ENCODE data around the gene POT1. TPM values are rescaled to one million over a fixed set of nuclear protein-coding genes. Genes with fewer than 3 reads are reported as not detected.

POT1 gene
- total and polyA plus RNA-seq, 2 of the 13 experiments (the other 11 are each of a cell fraction or from before 2014, with no cell fraction given) = 21.7 to 23.4 TPM

DNA sequence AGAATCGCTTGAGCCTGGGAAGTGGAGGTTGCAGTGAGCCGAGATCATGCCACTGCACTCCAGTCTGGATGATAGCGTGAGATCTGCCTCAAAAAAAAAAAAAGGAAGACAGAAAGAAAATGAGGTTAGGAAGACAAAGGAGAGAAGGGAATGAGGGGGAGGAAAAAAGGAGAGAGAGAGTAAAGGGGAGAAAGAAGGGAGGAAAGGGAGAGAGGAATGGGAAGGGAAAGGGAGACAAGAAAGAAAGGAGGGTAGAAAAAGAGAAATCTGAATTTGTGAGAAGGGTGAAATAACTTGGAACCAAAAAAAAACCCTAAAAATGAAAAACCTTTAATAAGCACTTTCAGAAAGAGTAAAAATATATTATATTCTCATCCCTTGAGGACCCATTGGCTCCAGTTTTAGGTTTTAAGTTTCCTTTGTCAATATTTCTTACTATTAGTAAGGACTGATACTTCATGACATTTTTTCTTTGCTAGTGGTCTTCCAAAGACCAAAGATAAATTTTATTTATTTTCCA is 54.9 kb downstream of the POT1 start:
- ATAC-seq = no peak
- intact Hi-C loops (cut with micrococcal nuclease; ENCODE audit: unreplicated experiment) = no loop called here
- POLR2A ChIA-PET = no interaction called here

More for the DNA sequence above, 54.9 kb downstream of the POT1 start:
- 97% methylated on average over 3 of the region's 3 CpGs for WGBS (ENCODE audit: low lambda C conversion rate)
- DNase-seq (ENCODE audit: low spot score) (no peak), FAIRE-seq (no peak)
- no peaks in the 10 kb centered on the region for H3K79me2 ChIP-seq (ENCODE audit: insufficient read depth, low read length)
- H3K9me3 ChIP-seq (ENCODE audit: low read length) = no peaks in the 10 kb centered on the region
- in situ Hi-C loops (cut with HindIII; ENCODE audit: extremely low pct_ligation_motif_present, low pct_unique_long_range_greater_than_20kb) = no loop called here
- H3K4me2 ChIP-seq (ENCODE audit: low read depth, low read length) = no peak overlapping the region
- H3K27me3 ChIP-seq (ENCODE audit: control insufficient read depth in 1 of 2, insufficient read depth in 2 of 2, low read length in 2 of 2) = no peaks in the 10 kb centered on the region
- no peak overlapping the region for H3K27ac ChIP-seq (ENCODE audit: extremely low read length, insufficient read depth, low read length)
- no peak overlapping the region for H3K4me3 ChIP-seq (replicated peaks in 1 of 3; ENCODE audit: insufficient read depth in 1 of 3, low read depth in 2 of 3, low read length in 3 of 3)
- no peak overlapping the region for H3K9ac ChIP-seq (ENCODE audit: insufficient read depth, low read depth, low read length)
- no peak overlapping the region for H2AFZ ChIP-seq (ENCODE audit: low read length)
- no TSS peak for BruUV-seq (replicated peaks)
- no peaks in the 10 kb centered on the region for H4K20me1 ChIP-seq (ENCODE audit: insufficient read depth, low read length)
- no peaks in the 10 kb centered on the region for H3K4me1 ChIP-seq (ENCODE audit: insufficient read depth, low read length)
- TF ChIP-seq HNRNPK (IDR thresholded peaks at IDR 0.05; ENCODE audit: low read depth, low read length, poor library complexity, severe bottlenecking) = peak; percentile 85
- no peak for TF ChIP-seq GLI4 (CRISPR knock-in tag; IDR thresholded peaks at IDR 0.05; ENCODE audit: borderline replicate concordance)
- TF ChIP-seq, protein P1, sequence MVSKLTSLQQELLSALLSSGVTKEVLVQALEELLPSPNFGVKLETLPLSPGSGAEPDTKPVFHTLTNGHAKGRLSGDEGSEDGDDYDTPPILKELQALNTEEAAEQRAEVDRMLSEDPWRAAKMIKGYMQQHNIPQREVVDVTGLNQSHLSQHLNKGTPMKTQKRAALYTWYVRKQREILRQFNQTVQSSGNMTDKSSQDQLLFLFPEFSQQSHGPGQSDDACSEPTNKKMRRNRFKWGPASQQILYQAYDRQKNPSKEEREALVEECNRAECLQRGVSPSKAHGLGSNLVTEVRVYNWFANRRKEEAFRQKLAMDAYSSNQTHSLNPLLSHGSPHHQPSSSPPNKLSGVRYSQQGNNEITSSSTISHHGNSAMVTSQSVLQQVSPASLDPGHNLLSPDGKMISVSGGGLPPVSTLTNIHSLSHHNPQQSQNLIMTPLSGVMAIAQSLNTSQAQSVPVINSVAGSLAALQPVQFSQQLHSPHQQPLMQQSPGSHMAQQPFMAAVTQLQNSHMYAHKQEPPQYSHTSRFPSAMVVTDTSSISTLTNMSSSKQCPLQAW (CRISPR knock-in tag; IDR thresholded peaks at IDR 0.05) = no peak
- TF ChIP-seq, protein P2, sequence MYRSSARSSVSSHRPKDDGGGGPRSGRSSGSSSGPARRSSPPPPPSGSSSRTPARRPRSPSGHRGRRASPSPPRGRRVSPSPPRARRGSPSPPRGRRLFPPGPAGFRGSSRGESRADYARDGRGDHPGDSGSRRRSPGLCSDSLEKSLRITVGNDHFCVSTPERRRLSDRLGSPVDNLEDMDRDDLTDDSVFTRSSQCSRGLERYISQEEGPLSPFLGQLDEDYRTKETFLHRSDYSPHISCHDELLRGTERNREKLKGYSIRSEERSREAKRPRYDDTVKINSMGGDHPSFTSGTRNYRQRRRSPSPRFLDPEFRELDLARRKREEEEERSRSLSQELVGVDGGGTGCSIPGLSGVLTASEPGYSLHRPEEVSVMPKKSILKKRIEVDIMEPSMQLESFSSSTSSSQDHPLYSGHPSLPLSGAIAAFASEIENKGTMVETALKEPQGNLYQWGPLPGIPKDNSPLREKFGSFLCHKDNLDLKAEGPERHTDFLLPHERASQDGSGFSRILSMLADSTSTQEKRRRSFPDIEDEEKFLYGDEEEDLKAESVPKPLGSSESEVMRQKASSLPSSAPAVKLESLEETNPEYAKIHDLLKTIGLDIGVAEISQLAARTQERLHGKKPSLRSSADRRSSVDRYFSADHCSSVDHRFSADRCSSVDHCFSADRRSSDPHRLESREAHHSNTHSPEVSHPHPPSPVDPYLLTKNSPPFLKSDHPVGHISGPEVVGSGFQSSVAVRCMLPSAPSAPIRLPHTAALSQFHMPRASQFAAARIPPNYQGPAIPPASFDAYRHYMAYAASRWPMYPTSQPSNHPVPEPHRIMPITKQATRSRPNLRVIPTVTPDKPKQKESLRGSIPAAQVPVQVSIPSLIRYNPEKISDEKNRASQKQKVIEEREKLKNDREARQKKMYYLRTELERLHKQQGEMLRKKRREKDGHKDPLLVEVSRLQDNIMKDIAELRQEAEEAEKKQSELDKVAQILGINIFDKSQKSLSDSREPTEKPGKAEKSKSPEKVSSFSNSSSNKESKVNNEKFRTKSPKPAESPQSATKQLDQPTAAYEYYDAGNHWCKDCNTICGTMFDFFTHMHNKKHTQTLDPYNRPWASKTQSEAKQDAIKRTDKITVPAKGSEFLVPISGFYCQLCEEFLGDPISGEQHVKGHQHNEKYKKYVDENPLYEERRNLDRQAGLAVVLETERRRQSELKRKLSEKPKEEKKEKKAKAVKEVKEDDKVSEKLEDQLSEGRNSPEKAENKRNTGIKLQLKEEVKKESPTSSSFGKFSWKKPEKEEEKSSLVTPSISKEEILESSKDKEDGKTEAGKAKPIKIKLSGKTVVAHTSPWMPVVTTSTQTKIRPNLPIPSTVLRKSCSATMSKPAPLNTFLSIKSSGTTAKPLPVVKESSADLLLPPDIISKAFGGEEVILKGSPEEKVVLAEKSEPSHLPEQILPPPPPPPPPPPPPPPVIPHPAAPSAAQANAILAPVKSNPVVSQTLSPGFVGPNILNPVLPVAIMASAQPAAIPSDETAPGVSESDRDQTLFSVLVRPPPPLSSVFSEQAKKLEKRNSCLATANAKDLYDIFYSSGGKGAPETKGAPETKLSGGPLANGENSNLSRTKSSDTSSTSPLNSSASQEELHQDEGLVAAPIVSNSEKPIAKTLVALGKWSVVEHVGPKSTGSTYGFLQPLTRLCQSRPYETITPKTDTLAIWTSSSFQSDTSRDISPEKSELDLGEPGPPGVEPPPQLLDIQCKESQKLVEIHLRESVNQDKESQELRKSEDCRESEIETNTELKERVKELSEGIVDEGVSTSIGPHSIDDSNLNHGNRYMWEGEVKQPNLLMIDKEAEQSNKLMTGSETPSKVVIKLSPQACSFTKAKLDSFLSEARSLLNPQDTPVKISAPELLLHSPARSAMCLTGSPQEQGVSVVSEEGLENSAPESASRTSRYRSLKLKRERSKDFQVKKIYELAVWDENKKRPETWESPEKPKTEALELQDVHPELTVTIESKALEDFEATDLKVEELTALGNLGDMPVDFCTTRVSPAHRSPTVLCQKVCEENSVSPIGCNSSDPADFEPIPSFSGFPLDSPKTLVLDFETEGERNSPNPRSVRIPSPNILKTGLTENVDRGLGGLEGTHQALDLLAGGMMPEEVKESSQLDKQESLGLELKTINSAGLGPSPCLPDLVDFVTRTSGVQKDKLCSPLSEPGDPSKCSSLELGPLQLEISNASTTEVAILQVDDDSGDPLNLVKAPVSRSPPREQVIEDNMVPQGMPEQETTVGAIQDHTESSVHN (CRISPR knock-in tag; IDR thresholded peaks at IDR 0.05) = no peak
- TF ChIP-seq, protein P3, sequence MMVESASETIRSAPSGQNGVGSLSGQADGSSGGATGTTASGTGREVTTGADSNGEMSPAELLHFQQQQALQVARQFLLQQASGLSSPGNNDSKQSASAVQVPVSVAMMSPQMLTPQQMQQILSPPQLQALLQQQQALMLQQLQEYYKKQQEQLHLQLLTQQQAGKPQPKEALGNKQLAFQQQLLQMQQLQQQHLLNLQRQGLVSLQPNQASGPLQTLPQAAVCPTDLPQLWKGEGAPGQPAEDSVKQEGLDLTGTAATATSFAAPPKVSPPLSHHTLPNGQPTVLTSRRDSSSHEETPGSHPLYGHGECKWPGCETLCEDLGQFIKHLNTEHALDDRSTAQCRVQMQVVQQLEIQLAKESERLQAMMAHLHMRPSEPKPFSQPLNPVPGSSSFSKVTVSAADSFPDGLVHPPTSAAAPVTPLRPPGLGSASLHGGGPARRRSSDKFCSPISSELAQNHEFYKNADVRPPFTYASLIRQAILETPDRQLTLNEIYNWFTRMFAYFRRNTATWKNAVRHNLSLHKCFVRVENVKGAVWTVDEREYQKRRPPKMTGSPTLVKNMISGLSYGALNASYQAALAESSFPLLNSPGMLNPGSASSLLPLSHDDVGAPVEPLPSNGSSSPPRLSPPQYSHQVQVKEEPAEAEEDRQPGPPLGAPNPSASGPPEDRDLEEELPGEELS (CRISPR knock-in tag; IDR thresholded peaks at IDR 0.05) = no peak
- no peak for TF ChIP-seq KLF11 (CRISPR knock-in tag; IDR thresholded peaks at IDR 0.05)
- TF ChIP-seq, protein P4, sequence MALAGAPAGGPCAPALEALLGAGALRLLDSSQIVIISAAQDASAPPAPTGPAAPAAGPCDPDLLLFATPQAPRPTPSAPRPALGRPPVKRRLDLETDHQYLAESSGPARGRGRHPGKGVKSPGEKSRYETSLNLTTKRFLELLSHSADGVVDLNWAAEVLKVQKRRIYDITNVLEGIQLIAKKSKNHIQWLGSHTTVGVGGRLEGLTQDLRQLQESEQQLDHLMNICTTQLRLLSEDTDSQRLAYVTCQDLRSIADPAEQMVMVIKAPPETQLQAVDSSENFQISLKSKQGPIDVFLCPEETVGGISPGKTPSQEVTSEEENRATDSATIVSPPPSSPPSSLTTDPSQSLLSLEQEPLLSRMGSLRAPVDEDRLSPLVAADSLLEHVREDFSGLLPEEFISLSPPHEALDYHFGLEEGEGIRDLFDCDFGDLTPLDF (CRISPR knock-in tag; IDR thresholded peaks at IDR 0.05) = no peak
- no peak for TF ChIP-seq CEBPG (CRISPR knock-in tag; IDR thresholded peaks at IDR 0.05)
- H3K36me3 ChIP-seq (replicated peaks in 1 of 2; ENCODE audit: control insufficient read depth in 1 of 2, insufficient read depth in 2 of 2, low read length in 2 of 2) = no peaks in the 10 kb centered on the region; a peak in 1 of 5 replicates
- CTCF ChIA-PET (ENCODE audit: low intra/inter-chr PET ratio, low total read pairs) = no interaction called here

Data from HepG2 (cell line).